ENCODE measurements around the gene RASA2.

DNA sequence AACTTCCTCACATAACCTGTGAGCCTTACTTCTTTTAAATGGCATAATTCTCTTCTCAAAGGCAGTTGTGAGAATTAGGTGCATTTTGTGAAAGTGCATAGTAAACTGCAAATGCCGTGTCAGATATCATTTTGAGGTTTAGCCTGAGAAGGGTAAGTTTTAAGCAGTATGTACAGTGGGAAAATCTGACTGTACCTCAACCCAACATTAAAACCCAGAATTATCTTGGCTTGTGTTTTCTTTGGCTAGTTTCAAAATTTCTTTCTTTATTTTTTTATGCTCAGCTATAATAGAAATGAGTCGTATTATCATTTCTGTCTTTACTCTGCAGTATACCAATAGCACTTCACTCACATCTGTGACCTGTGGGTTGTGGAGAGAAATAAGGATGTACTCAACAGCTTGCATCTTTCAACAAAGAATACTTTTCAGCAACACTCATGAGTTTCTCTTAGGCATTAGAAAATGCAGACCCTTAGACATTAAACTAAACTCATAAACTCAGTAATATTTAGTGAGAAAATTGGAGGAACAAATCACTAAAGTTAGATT is 65.7 kb downstream of the RASA2 start:
- TF ChIP-seq, protein P1, sequence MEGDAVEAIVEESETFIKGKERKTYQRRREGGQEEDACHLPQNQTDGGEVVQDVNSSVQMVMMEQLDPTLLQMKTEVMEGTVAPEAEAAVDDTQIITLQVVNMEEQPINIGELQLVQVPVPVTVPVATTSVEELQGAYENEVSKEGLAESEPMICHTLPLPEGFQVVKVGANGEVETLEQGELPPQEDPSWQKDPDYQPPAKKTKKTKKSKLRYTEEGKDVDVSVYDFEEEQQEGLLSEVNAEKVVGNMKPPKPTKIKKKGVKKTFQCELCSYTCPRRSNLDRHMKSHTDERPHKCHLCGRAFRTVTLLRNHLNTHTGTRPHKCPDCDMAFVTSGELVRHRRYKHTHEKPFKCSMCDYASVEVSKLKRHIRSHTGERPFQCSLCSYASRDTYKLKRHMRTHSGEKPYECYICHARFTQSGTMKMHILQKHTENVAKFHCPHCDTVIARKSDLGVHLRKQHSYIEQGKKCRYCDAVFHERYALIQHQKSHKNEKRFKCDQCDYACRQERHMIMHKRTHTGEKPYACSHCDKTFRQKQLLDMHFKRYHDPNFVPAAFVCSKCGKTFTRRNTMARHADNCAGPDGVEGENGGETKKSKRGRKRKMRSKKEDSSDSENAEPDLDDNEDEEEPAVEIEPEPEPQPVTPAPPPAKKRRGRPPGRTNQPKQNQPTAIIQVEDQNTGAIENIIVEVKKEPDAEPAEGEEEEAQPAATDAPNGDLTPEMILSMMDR (IDR thresholded peaks at IDR 0.05; ENCODE audit: low read length): no peak
- TF ChIP-seq EZH2phosphoT487 (IDR thresholded peaks at IDR 0.05; ENCODE audit: low read length): no peak
